ENCODE data around the gene AK1.
"Not testable (repeated sequence)": the region's sequence is repeated elsewhere in the genome, so short reads cannot be mapped to it uniquely, and the experiment has no call there.

Gene AK1

GRCh38 chr9:127881715-127882114, 4.2 kb upstream of the AK1 start:
- not testable (repeated sequence) for FAIRE-seq

GRCh38 chr9:127880143-127880542, 2.7 kb upstream of the AK1 start:
- no peak for FAIRE-seq

- FAIRE-seq = no peak
Observed at GRCh38 chr9:127878652-127879390, 1.3 kb upstream of the AK1 start.

- no peak for FAIRE-seq
Observed at GRCh38 chr9:127878001-127878651, 651 bp upstream of the AK1 start.

GRCh38 chr9:127876764-127877562, 512 bp downstream of the AK1 start:
- no peak for FAIRE-seq

GRCh38 chr9:127876026-127876763, 1.3 kb downstream of the AK1 start:
- no peak for FAIRE-seq

GRCh38 chr9:127875306-127875966, 2.0 kb downstream of the AK1 start:
- FAIRE-seq = no peak

- no peak for FAIRE-seq
Observed at GRCh38 chr9:127874301-127875221, 2.9 kb downstream of the AK1 start.

GRCh38 chr9:127873886-127874285, 3.6 kb downstream of the AK1 start:
- no peak for FAIRE-seq

GRCh38 chr9:127873223-127873691, 4.2 kb downstream of the AK1 start:
- FAIRE-seq = no peak

- no peak for FAIRE-seq
Observed at GRCh38 chr9:127872369-127873222, 4.9 kb downstream of the AK1 start.

GRCh38 chr9:127871531-127871930, 5.9 kb downstream of the AK1 start:
- FAIRE-seq = no peak

GRCh38 chr9:127870887-127871286, 6.6 kb downstream of the AK1 start:
- FAIRE-seq = no peak

- FAIRE-seq = not testable (repeated sequence)
Observed at GRCh38 chr9:127870153-127870491, 7.4 kb downstream of the AK1 start.

- no peak for FAIRE-seq
Observed at GRCh38 chr9:127869310-127870152, 7.9 kb downstream of the AK1 start.

GRCh38 chr9:127868278-127868902, 9.1 kb downstream of the AK1 start:
- FAIRE-seq = no peak

GRCh38 chr9:127867356-127868277, 9.9 kb downstream of the AK1 start:
- FAIRE-seq = no peak

- FAIRE-seq = no peak
Observed at GRCh38 chr9:127866535-127866934, 10.9 kb downstream of the AK1 start.

Data from islet of Langerhans (tissue), 1 donor.